PC-3 (cell line): ENCODE measurements around the gene GLRA3. TPM values are rescaled to one million over a fixed set of nuclear protein-coding genes. Genes with fewer than 3 reads are reported as not detected.

Experiments used
- ATAC-seq: fragments of 200-7000 bp; cut with Tn5 transposase; 2 replicates; pipeline ENCODE4 v1.9.1; 2020; ENCODE audit warnings: mild to moderate bottlenecking, moderate library complexity
- BruUV-seq: library from RNA; stranded (reverse); fragments of 400-500 nt; replicated peaks from 2 replicates; lab custom pipeline; 2021; lab: Mats Ljungman, UMichigan
- CTCF ChIA-PET: fragments of 300-600 bp; sonication (Branson Sonifier 250); formaldehyde crosslinking; loops from one replicate; lab custom pipeline; 2022; ENCODE audit warnings: antibody characterized with exemption; lab: Charles Lee
- POLR2A ChIA-PET: fragments of 300-600 bp; sonication (Branson Sonifier 250); formaldehyde crosslinking; loops from one replicate; lab custom pipeline; 2022; ENCODE audit warnings: antibody characterized with exemption; ENCODE audit not compliant: unreplicated experiment; lab: Charles Lee
- DNase-seq: peaks from one replicate; pipeline ENCODE4 v3.0.0-alpha.2; 2015
- H2AFZ ChIP-seq: fragments of 300-600 bp; sonication (generic); 2 replicates; pipeline ENCODE4 v1.6.0; 2016; ENCODE audit warnings: antibody characterized with exemption, low read length
- H3F3A ChIP-seq: fragments of 300-600 bp; sonication (generic); one replicate; pipeline ENCODE4 v1.6.0; 2017; ENCODE audit warnings: antibody characterized with exemption, low read length, control low read depth, mild to moderate bottlenecking; ENCODE audit not compliant: unreplicated experiment
- H3K27ac ChIP-seq: fragments of 300-600 bp; sonication (generic); 2 replicates; pipeline ENCODE4 v1.5.1; 2016; ENCODE audit warnings: mild to moderate bottlenecking, low read length
- H3K27me3 ChIP-seq: fragments of 300-600 bp; sonication (generic); 2 replicates; pipeline ENCODE4 v1.6.1; 2016; ENCODE audit warnings: low read length, mixed read lengths
- H3K36me3 ChIP-seq: fragments of 300-600 bp; sonication (generic); 2 replicates; pipeline ENCODE4 v1.6.1; 2016; ENCODE audit warnings: low read depth, mixed run types, low read length, mixed read lengths
- H3K4me1 ChIP-seq: fragments of 300-600 bp; sonication (generic); 2 replicates; pipeline ENCODE4 v1.5.1; 2016; ENCODE audit warnings: low read length; ENCODE audit not compliant: insufficient read depth
- H3K4me2 ChIP-seq: fragments of 300-600 bp; sonication (generic); 2 replicates; pipeline ENCODE4 v1.6.0; 2016; ENCODE audit warnings: low read length
- H3K4me3 ChIP-seq: fragments of 300-600 bp; sonication (generic); 2 replicates; pipeline ENCODE4 v1.5.1; 2016; ENCODE audit warnings: mild to moderate bottlenecking, low read length, mixed read lengths
- H3K79me2 ChIP-seq: fragments of 300-600 bp; sonication (generic); 2 replicates; pipeline ENCODE4 v1.6.1; 2017; ENCODE audit warnings: low read length, mixed read lengths
- H3K9ac ChIP-seq: fragments of 300-600 bp; sonication (generic); 2 replicates; pipeline ENCODE4 v1.6.0; 2016; ENCODE audit warnings: mild to moderate bottlenecking, low read length
- H3K9me2 ChIP-seq: fragments of 300-600 bp; sonication (generic); replicated peaks from 2 replicates; pipeline ENCODE4 v1.6.1; 2016; ENCODE audit warnings: mixed run types, low read length, mixed read lengths
- H3K9me3 ChIP-seq: fragments of 300-600 bp; sonication (generic); 2 replicates; pipeline ENCODE4 v1.6.1; 2016; ENCODE audit warnings: low read length, mixed read lengths
- H4K20me1 ChIP-seq: fragments of 300-600 bp; sonication (generic); 2 replicates; pipeline ENCODE4 v1.6.1; 2016; ENCODE audit warnings: low read length, mixed read lengths
- CTCF ChIP-seq: fragments of 300-600 bp; sonication (generic); conservative IDR thresholded peaks from 2 replicates; pipeline ENCODE4 v1.5.1; 2017; ENCODE audit warnings: antibody characterized with exemption, low read depth, mild to moderate bottlenecking, low read length
- EZH2 ChIP-seq: fragments of 300-600 bp; sonication (generic); IDR thresholded peaks from one replicate; pipeline ENCODE4 v1.6.1; 2017; ENCODE audit warnings: antibody characterized with exemption, mild to moderate bottlenecking, low read length; ENCODE audit not compliant: unreplicated experiment
- EZH2phosphoT487 ChIP-seq: fragments of 300-600 bp; sonication (generic); IDR thresholded peaks from 2 replicates; pipeline ENCODE4 v1.6.1; 2018; ENCODE audit warnings: mild to moderate bottlenecking, antibody characterized with exemption, low read length, borderline replicate concordance
- intact Hi-C: fragments of 100-400 bp; cut with micrococcal nuclease; formaldehyde crosslinking; loops from 2 replicates; pipeline ENCODE4 v1.9.0; 2023
- total RNA-seq: library from RNA; depleted of rRNA; stranded (reverse); fragments of >200 nt; gene quantifications from 2 replicates; pipeline ENCODE4 v1.2.3, GENCODE V29; 2014

Gene GLRA3
- total RNA-seq, 1 experiment from 2014 or later, result not detected

- Histone ChIP-seq H3K36me3 (no peaks in the 10 kb centered on the region), H3K4me2 (no peak overlapping the region), H3K27ac (no peak overlapping the region), H3K4me1 (no peaks in the 10 kb centered on the region), H3F3A (no peaks in the 10 kb centered on the region), H4K20me1 (no peaks in the 10 kb centered on the region), H3K9me2 (no peaks in the 10 kb centered on the region), H2AFZ (no peak overlapping the region), H3K9me3 (no peaks in the 10 kb centered on the region), H3K79me2 (no peaks in the 10 kb centered on the region), H3K27me3 (no peaks in the 10 kb centered on the region), H3K4me3 (no peak overlapping the region), H3K9ac (no peak overlapping the region)
- ATAC-seq, result no peak
- intact Hi-C loops, result no loop called here
- no TSS peak for BruUV-seq
- POLR2A ChIA-PET, result no interaction called here
- CTCF ChIA-PET, result no interaction called here
- no peak for TF ChIP-seq EZH2
- TF ChIP-seq EZH2phosphoT487, result no peak
- DNase-seq, result no peak
Measured at GRCh38 chr4:174859904-174860303, 30.9 kb upstream of the GLRA3 start.

- no TSS peak for BruUV-seq
- DNase-seq (no peak), ATAC-seq (no peak)
- POLR2A ChIA-PET, result no interaction called here
- no peak overlapping the region for H2AFZ ChIP-seq
- H3K27ac ChIP-seq, result no peak overlapping the region
- H3K9me2 ChIP-seq, result no peaks in the 10 kb centered on the region
- no peaks in the 10 kb centered on the region for H3K9me3 ChIP-seq
- no peaks in the 10 kb centered on the region for H3K4me1 ChIP-seq
- no peaks in the 10 kb centered on the region for H3K27me3 ChIP-seq
- CTCF ChIA-PET, result no interaction called here
- no peaks in the 10 kb centered on the region for H4K20me1 ChIP-seq
- no peak overlapping the region for H3K4me2 ChIP-seq
- H3K79me2 ChIP-seq, result no peaks in the 10 kb centered on the region
- H3F3A ChIP-seq, result no peaks in the 10 kb centered on the region
- H3K9ac ChIP-seq, result no peak overlapping the region
- intact Hi-C loops, result no loop called here
- TF ChIP-seq EZH2 (no peak), CTCF (no peak), EZH2phosphoT487 (no peak)
- H3K36me3 ChIP-seq, result no peaks in the 10 kb centered on the region
- H3K4me3 ChIP-seq, result no peak overlapping the region
Measured at GRCh38 chr4:174856926-174857800, 28.1 kb upstream of the GLRA3 start.

- TF ChIP-seq EZH2 (no peak), CTCF (no peak), EZH2phosphoT487 (no peak)
- no peak overlapping the region for H3K9ac ChIP-seq
- ChIA-PET CTCF (no interaction called here), POLR2A (no interaction called here)
- H3K9me3 ChIP-seq, result no peaks in the 10 kb centered on the region
- no peak overlapping the region for H3K4me3 ChIP-seq
- H3K36me3 ChIP-seq, result no peaks in the 10 kb centered on the region
- H3K27me3 ChIP-seq, result no peaks in the 10 kb centered on the region
- H4K20me1 ChIP-seq, result no peaks in the 10 kb centered on the region
- H3K79me2 ChIP-seq, result no peaks in the 10 kb centered on the region
- ATAC-seq, result no peak
- BruUV-seq, result no TSS peak
- no peak overlapping the region for H2AFZ ChIP-seq
- no peak for DNase-seq
- H3K4me2 ChIP-seq, result no peak overlapping the region
- H3K27ac ChIP-seq, result no peak overlapping the region
- H3K4me1 ChIP-seq, result no peaks in the 10 kb centered on the region
- H3F3A ChIP-seq, result no peaks in the 10 kb centered on the region
- H3K9me2 ChIP-seq, result no peaks in the 10 kb centered on the region
- intact Hi-C loops, result no loop called here
Measured at GRCh38 chr4:174855050-174855449, 26.0 kb upstream of the GLRA3 start.
